Body of pancreas (tissue), 4 donors: ENCODE results near the gene ZNF415. TPM values are rescaled to one million over a fixed set of nuclear protein-coding genes. Genes with fewer than 3 reads are reported as not detected.

Experiments used
- ATAC-seq: fragments of 150-250 bp; one replicate; pipeline ENCODE4 v1.9.1; 2016
- DNase-seq, 4 donors: peaks; one replicate each; pipeline ENCODE4 v3.0.0-alpha.2; 2019
- H3K27ac ChIP-seq, 4 donors: fragments of 200-600 bp; sonication (generic); 1 replicate in 3 of 4; 2 replicates in 1 of 4; pipeline versions ENCODE4 v1.5.1 to v1.6.1; 2016 to 2019; ENCODE audit warnings: mild to moderate bottlenecking in 1 of 4, mixed read lengths in 1 of 4, moderate library complexity in 1 of 4
- H3K27me3 ChIP-seq, 2 donors: fragments of 200-600 bp; sonication (generic); one replicate each; pipeline ENCODE4 v1.6.0; 2016; ENCODE audit warnings: mild to moderate bottlenecking in 1 of 2
- H3K36me3 ChIP-seq, 2 donors: fragments of 200-600 bp; sonication (generic); replicated peaks in 1 of 2; 2 replicates each; pipeline ENCODE4 v1.5.1; 2016; ENCODE audit warnings: low read depth in 2 of 2; ENCODE audit not compliant: insufficient read depth in 1 of 2
- H3K4me1 ChIP-seq: fragments of 200-600 bp; sonication (generic); one replicate; pipeline ENCODE4 v1.6.0; 2016
- H3K4me3 ChIP-seq, 2 donors: fragments of 200-600 bp; sonication (generic); 1 replicate in 1 of 2; 2 replicates in 1 of 2; pipeline ENCODE4 v1.5.1; 2016 to 2019
- H3K9me3 ChIP-seq, 3 donors: fragments of 200-600 bp; sonication (generic); 1 replicate in 2 of 3; 2 replicates in 1 of 3; pipeline ENCODE4 v1.5.1; 2016
- POLR2A ChIP-seq, 3 donors: fragments of 450-650 bp; IDR thresholded peaks; one replicate each; pipeline ENCODE4 v1.6.1; 2016; ENCODE audit warnings: antibody characterized with exemption in 3 of 3, mild to moderate bottlenecking in 2 of 3
- WGBS, 2 donors: methylation state at CpG; one replicate each; pipeline ENCODE4 v1.1.5; 2017; 5-methylcytosine and 5-hydroxymethylcytosine counted together
- intact Hi-C: fragments of 100-400 bp; cut with DNase I; formaldehyde crosslinking; loops from one replicate; pipeline ENCODE4 v1.15.1; 2023
- total RNA-seq, 2 donors: library from RNA; depleted of rRNA; stranded (reverse); fragments of >200 nt; gene quantifications; one replicate each; pipeline ENCODE4 v1.1.0, GENCODE V29; 2016
- TF ChIP-seq, protein P1 (sequence below), 7 experiments: fragments of 450-650 bp in 4 of 7; fragments of 200-600 bp in 3 of 7; sonication (generic) in 3 of 7; IDR thresholded peaks; one replicate each; pipeline ENCODE4 v1.5.1; 2016 to 2019; ENCODE audit warnings: antibody characterized with exemption in 7 of 7

ZNF415 gene
- total RNA-seq, 2 donors from 2014 or later = 3.9 to 6.9 TPM

DNA sequence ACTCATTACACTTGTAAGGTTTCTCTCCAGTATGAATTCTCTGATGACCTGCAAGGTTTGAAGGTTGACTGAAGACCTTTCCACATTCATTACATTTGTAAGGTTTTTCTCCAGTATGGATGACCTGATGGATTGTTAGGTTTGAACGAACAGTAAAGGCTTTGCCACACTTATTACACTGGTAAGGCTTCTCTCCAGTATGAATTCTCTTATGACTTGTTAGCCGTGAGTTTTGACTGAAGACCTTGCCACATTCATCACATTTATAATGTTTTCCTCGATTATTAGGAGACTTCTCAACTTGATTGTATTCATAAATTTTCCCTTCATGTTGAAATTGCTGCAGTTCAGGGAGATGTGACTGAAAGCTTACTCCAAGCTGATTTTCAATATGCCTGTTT, 33.0 kb upstream of the ZNF415 start:
- ATAC-seq (no peak), DNase-seq (no peak)
- TF ChIP-seq POLR2A (IDR thresholded peaks at IDR 0.05) = no peak
- TF ChIP-seq, protein P1, sequence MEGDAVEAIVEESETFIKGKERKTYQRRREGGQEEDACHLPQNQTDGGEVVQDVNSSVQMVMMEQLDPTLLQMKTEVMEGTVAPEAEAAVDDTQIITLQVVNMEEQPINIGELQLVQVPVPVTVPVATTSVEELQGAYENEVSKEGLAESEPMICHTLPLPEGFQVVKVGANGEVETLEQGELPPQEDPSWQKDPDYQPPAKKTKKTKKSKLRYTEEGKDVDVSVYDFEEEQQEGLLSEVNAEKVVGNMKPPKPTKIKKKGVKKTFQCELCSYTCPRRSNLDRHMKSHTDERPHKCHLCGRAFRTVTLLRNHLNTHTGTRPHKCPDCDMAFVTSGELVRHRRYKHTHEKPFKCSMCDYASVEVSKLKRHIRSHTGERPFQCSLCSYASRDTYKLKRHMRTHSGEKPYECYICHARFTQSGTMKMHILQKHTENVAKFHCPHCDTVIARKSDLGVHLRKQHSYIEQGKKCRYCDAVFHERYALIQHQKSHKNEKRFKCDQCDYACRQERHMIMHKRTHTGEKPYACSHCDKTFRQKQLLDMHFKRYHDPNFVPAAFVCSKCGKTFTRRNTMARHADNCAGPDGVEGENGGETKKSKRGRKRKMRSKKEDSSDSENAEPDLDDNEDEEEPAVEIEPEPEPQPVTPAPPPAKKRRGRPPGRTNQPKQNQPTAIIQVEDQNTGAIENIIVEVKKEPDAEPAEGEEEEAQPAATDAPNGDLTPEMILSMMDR (IDR thresholded peaks at IDR 0.05) = no peak
- Histone ChIP-seq H3K27ac (no peak overlapping the region), H3K36me3 (no peaks in the 10 kb centered on the region), H3K9me3 (peaks cover 0 to 18% (median 0%) of the 10 kb centered on the region in 3 donors), H3K4me3 (no peak overlapping the region), H3K4me1 (no peaks in the 10 kb centered on the region), H3K27me3 (no peaks in the 10 kb centered on the region)
- intact Hi-C loops = no loop called here
- 86 to 91% methylated on average over 3 of the region's 3 CpGs for WGBS, 2 donors

DNA sequence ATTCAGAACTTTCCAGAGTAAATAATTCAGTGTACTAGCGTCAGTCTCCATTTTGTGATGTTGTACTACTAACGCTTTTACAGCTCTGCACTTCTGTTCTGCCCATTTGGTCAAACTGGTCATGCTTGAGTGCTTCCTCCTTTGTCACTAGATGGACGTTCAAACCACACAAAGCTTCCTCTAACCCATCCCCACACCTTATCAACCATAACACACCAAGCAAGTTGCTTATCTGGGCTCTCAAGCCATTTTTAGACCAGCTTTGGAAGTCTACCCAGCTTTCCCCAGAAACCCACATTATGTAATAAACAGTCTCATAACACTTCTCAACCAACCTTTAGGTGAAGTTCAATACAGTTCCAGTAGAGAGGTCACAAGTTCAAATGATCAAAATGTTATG, 28.4 kb upstream of the ZNF415 start:
- intact Hi-C loops = no loop called here
- WGBS, 2 donors = 79 to 81% methylated on average over 3 of the region's 3 CpGs
- ATAC-seq = no peak
- no peak for DNase-seq
- Histone ChIP-seq H3K27ac (no peak overlapping the region), H3K4me1 (peaks cover 12% of the 10 kb centered on the region), H3K27me3 (no peaks in the 10 kb centered on the region), H3K36me3 (no peaks in the 10 kb centered on the region), H3K4me3 (no peak overlapping the region), H3K9me3 (peaks cover 0 to 14% (median 0%) of the 10 kb centered on the region in 3 donors)
- TF ChIP-seq, protein P1 (IDR thresholded peaks at IDR 0.05) = no peak
- no peak for TF ChIP-seq POLR2A (IDR thresholded peaks at IDR 0.05)

DNA sequence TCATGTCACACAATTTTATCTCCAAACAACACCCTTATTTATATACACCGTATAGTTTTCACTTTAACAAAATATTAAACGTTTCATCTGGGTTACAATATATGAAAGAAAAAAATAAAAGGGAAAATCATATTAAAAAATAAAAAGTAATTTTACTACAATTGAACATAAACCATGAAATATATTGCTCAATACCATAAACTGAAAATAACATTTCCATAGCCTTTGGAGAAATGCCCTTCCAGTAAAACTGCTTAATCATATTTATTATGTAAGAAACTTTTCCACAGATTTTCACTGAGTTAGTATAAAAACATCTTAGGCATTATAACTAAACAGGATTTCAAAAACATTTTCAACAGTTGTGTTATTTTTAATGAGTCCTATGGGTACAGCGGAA, 27.6 kb upstream of the ZNF415 start:
- TF ChIP-seq, protein P1 (IDR thresholded peaks at IDR 0.05) = no peak
- no peak for TF ChIP-seq POLR2A (IDR thresholded peaks at IDR 0.05)
- Histone ChIP-seq H3K9me3 (peaks cover 0 to 7% (median 0%) of the 10 kb centered on the region in 3 donors), H3K36me3 (no peaks in the 10 kb centered on the region), H3K4me3 (no peak overlapping the region), H3K4me1 (peaks cover 12% of the 10 kb centered on the region), H3K27ac (no peak overlapping the region), H3K27me3 (no peaks in the 10 kb centered on the region)
- WGBS, 2 donors = 84 to 86% methylated on average over 3 of the region's 3 CpGs
- intact Hi-C loops = no loop called here
- ATAC-seq (no peak), DNase-seq (no peak)

DNA sequence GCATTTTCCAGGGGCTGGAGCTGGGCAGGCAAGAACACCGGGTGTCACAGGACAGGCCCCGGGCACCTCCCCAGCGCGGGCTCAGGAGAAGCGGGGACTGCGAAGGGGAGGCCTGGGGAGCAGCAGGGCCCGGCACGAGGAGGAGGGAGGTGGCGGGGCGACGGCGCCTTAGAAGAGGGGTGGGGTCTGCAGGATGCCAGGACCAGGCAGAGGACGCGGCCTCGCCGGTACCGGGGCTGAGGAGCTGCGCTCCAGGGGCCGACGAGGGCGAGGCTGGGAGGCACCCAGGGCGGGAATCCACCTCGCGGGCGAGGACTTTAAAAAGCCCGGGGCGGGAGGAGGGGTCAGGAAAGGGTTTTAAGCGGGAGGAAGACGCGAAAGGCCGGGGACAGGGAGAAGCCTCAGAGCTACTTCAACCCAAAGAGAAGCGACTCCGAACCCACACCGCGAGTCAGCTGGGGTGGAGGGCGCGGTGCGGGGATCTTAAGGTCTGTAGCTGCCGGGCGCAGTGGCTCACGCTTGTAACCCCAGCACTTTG, 25.5 kb upstream of the ZNF415 start:
- H3K4me1 ChIP-seq = peaks cover 12% of the 10 kb centered on the region
- H3K36me3 ChIP-seq = peaks cover 0 to 2% of the 10 kb centered on the region in 2 donors
- WGBS, 2 donors = 0 to 1% methylated on average over 13 to 41 of the region's 41 CpGs
- no peaks in the 10 kb centered on the region for H3K27me3 ChIP-seq
- DNase-seq (peak; percentile 29 to 40 (median 34)), ATAC-seq (peak; percentile 36)
- TF ChIP-seq, protein P1 (IDR thresholded peaks at IDR 0.05) = no peak
- no peak for TF ChIP-seq POLR2A (IDR thresholded peaks at IDR 0.05)
- H3K4me3 ChIP-seq = peak overlapping the region; percentile 44 to 46
- intact Hi-C loops = no loop called here
- no peaks in the 10 kb centered on the region for H3K9me3 ChIP-seq
- H3K27ac ChIP-seq = peak overlapping the region; percentile 19 to 70 (median 49)

DNA sequence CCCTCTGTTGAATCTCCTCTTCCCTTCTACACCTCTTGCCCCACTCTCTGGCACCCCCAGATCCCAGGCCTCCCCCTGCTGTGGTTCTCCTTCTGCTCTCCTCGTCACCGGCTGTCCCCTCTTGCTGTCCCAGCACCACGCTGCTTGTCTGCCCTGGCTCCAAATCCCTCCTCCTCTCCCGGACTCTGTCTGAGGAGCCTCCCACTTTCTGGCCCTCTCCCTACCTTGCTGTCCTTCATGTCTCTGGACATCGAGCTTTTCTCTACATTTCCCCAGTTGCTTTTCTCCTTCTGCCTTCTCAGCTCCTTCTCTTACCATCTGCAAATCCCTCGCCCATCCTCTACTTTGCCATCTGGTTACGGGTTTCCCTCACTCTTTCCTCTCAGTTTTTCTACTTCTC, 24.9 kb upstream of the ZNF415 start:
- peak overlapping the region; percentile 44 to 46 for H3K4me3 ChIP-seq
- DNase-seq (peak in 2 of 4 donors; percentile 13 to 23), ATAC-seq (no peak)
- intact Hi-C loops = no loop called here
- H3K4me1 ChIP-seq = peaks cover 12% of the 10 kb centered on the region
- peak overlapping the region in 3 of 4 donors; percentile 37 to 70 (median 61) for H3K27ac ChIP-seq
- TF ChIP-seq, protein P1 (IDR thresholded peaks at IDR 0.05) = no peak
- no peak for TF ChIP-seq POLR2A (IDR thresholded peaks at IDR 0.05)
- WGBS, 2 donors = 17 to 19% methylated on average over 7 of the region's 7 CpGs
- no peaks in the 10 kb centered on the region for H3K9me3 ChIP-seq
- peaks cover 0 to 3% of the 10 kb centered on the region in 2 donors for H3K36me3 ChIP-seq
- H3K27me3 ChIP-seq = no peaks in the 10 kb centered on the region
